B cell (primary cell): Measurements from ENCODE around the gene NT5DC4. TPM values are rescaled to one million over a fixed set of nuclear protein-coding genes. Genes with fewer than 3 reads are reported as not detected.
A peak's percentile ranks its signal among the peaks of the same experiment; 100 is the strongest.

Source experiments
- ATAC-seq: fragments of 200-7000 bp; cut with Tn5 transposase; one replicate; pipeline ENCODE4 v1.10.0; 2021; ENCODE audit warnings: low read depth, mild to moderate bottlenecking, moderate number of reproducible peaks, moderate library complexity
- CTCF ChIA-PET: fragments of 350-600 bp; sonication (Branson Sonifier 250); formaldehyde crosslinking; loops from one replicate; lab custom pipeline; 2021; ENCODE audit warnings: antibody characterized with exemption, inconsistent platforms; lab: Charles Lee
- POLR2A ChIA-PET: fragments of 350-600 bp; sonication (Branson Sonifier 250); formaldehyde crosslinking; loops from one replicate; lab custom pipeline; 2021; ENCODE audit warnings: antibody characterized with exemption; lab: Charles Lee
- DNase-seq: peaks from one replicate; pipeline ENCODE4 v3.0.0; 2013
- H2AFZ ChIP-seq: 2 replicates; pipeline ENCODE4 v1.6.1; 2012; ENCODE audit warnings: mild to moderate bottlenecking, low read depth, low read length; ENCODE audit not compliant: insufficient read depth, poor library complexity, severe bottlenecking
- H3K27ac ChIP-seq, 2 donors: 1 replicate in 1 of 2; 2 replicates in 1 of 2; pipeline ENCODE4 v1.5.1; 2012 to 2013; ENCODE audit warnings: low read length in 2 of 2, mild to moderate bottlenecking in 2 of 2, moderate library complexity in 1 of 2
- H3K27me3 ChIP-seq, 4 experiments: fragments of 200-600 bp in 1 of 4; sonication (generic) in 1 of 4; replicated peaks in 1 of 4; 1 replicate in 2 of 4; 2 replicates in 2 of 4; pipeline versions ENCODE4 v1.6.1 to v1.7.0; 2013 to 2016; ENCODE audit warnings: low read length in 3 of 4, mild to moderate bottlenecking in 2 of 4, mixed read lengths in 1 of 4, moderate library complexity in 1 of 4; ENCODE audit not compliant: insufficient read depth in 4 of 4, control insufficient read depth in 3 of 4; ENCODE audit errors: control extremely low read depth in 1 of 4
- H3K36me3 ChIP-seq, 2 experiments: replicated peaks in 1 of 2; 1 replicate in 1 of 2; 2 replicates in 1 of 2; pipeline versions ENCODE4 v1.6.1 to v1.7.1; 2013; ENCODE audit warnings: low read length in 1 of 2; ENCODE audit not compliant: insufficient read depth in 2 of 2, control insufficient read depth in 1 of 2; ENCODE audit errors: control extremely low read depth in 1 of 2, extremely low read depth in 1 of 2
- H3K4me1 ChIP-seq, 2 donors: fragments of 200-600 bp in 1 of 2; sonication (generic) in 1 of 2; 1 replicate in 1 of 2; 2 replicates in 1 of 2; pipeline versions ENCODE4 v1.5.1 to v1.6.1; 2013 to 2017; ENCODE audit warnings: low read length in 2 of 2; ENCODE audit not compliant: control insufficient read depth in 2 of 2, insufficient read depth in 2 of 2
- H3K4me2 ChIP-seq: replicated peaks from 2 replicates; pipeline ENCODE3; 2012; ENCODE audit warnings: mild to moderate bottlenecking, low read depth, low read length; ENCODE audit not compliant: poor library complexity, severe bottlenecking
- H3K4me3 ChIP-seq, 5 experiments: fragments of 200-600 bp in 1 of 5; sonication (generic) in 1 of 5; 1 replicate in 3 of 5; 2 replicates in 2 of 5; pipeline versions ENCODE4 v1.5.1 to v1.7.0; 2011 to 2016; ENCODE audit warnings: low read length in 4 of 5, mild to moderate bottlenecking in 4 of 5, low read depth in 2 of 5, control low read depth in 1 of 5, moderate library complexity in 1 of 5; ENCODE audit not compliant: insufficient read depth in 1 of 5; ENCODE audit errors: control extremely low read depth in 1 of 5, extremely low read depth in 1 of 5
- H3K79me2 ChIP-seq: fragments of 200-600 bp; sonication (generic); one replicate; pipeline ENCODE4 v1.6.0; 2016; ENCODE audit warnings: low read length; ENCODE audit not compliant: control insufficient read depth, insufficient read depth
- H3K9ac ChIP-seq: fragments of 200-600 bp; sonication (generic); 2 replicates; pipeline ENCODE4 v1.6.1; 2017; ENCODE audit warnings: mild to moderate bottlenecking, low read length, moderate library complexity
- H3K9me3 ChIP-seq, 3 donors: one replicate each; pipeline versions ENCODE4 v1.6.1 to v1.7.1; 2013; ENCODE audit warnings: low read length in 2 of 3; ENCODE audit not compliant: control insufficient read depth in 2 of 3, insufficient read depth in 1 of 3; ENCODE audit errors: control extremely low read depth in 1 of 3
- H4K20me1 ChIP-seq: 2 replicates; pipeline ENCODE4 v1.6.0; 2012; ENCODE audit warnings: mild to moderate bottlenecking, low read length; ENCODE audit not compliant: insufficient read depth, control insufficient read depth, poor library complexity, severe bottlenecking
- H3K27ac Mint-ChIP-seq: one replicate; pipeline ENCODE4 v1.8.0; 2021; ENCODE audit warnings: mixed read lengths
- H3K27me3 Mint-ChIP-seq: one replicate; pipeline ENCODE4 v1.8.0; 2021; ENCODE audit warnings: mixed read lengths
- H3K4me1 Mint-ChIP-seq: one replicate; pipeline ENCODE4 v1.8.0; 2021; ENCODE audit warnings: mixed read lengths
- H3K4me3 Mint-ChIP-seq: one replicate; pipeline ENCODE4 v1.8.0; 2021; ENCODE audit warnings: mixed read lengths
- H3K9me3 Mint-ChIP-seq: one replicate; pipeline ENCODE4 v1.8.0; 2022; ENCODE audit warnings: mixed read lengths; ENCODE audit not compliant: insufficient read depth
- CTCF ChIP-seq: fragments of 200-600 bp; IDR thresholded peaks from one replicate; pipeline ENCODE4 v1.8.0; 2022; ENCODE audit warnings: antibody characterized with exemption, mild to moderate bottlenecking
- EZH2 ChIP-seq: IDR thresholded peaks from 2 replicates; pipeline ENCODE4 v1.6.1; 2012; ENCODE audit warnings: borderline replicate concordance, low read depth, mild to moderate bottlenecking, moderate library complexity, low read length; ENCODE audit not compliant: insufficient read depth, poor library complexity, severe bottlenecking
- WGBS: methylation state at CpG from one replicate; pipeline ENCODE4 v1.1.5; 2013; ENCODE audit warnings: missing lambda C conversion rate; ENCODE audit not compliant: insufficient coverage; 5-methylcytosine and 5-hydroxymethylcytosine counted together
- intact Hi-C: fragments of 100-400 bp; cut with micrococcal nuclease; formaldehyde crosslinking; loops from one replicate; pipeline ENCODE4 v1.10.0; 2022
- polyA plus RNA-seq: library from polyadenylated mRNA; depleted of rRNA; stranded (reverse); fragments of >200 nt; gene quantifications from 2 replicates; pipeline ENCODE4 v1.2.3, GENCODE V29; 2012
- total RNA-seq, 2 donors: library from RNA; stranded (reverse); fragments of 120-200 nt in 1 of 2; gene quantifications; 1 replicate in 1 of 2; 2 replicates in 1 of 2; pipeline versions ENCODE4 v1.2.3 to v1.2.4, GENCODE V29; 2013 to 2022

NT5DC4 gene
- total and polyA plus RNA-seq, 2 donors (not counting 1 experiment from before 2014, with no cell fraction given), result 2.0 TPM; not detected in 1

- peak overlapping the region; percentile 75 for H3K4me3 Mint-ChIP-seq
- Histone ChIP-seq H3K79me2 (no peaks in the 10 kb centered on the region), H3K4me2 (peak overlapping the region; percentile 57), H4K20me1 (no peaks in the 10 kb centered on the region), H3K27ac (peak overlapping the region; percentile 62 to 70), H3K4me1 (peaks cover 33 to 38% of the 10 kb centered on the region in 2 donors), H3K36me3 (no peaks in the 10 kb centered on the region), H3K9ac (peak overlapping the region; percentile 32), H3K9me3 (no peaks in the 10 kb centered on the region), H2AFZ (no peak overlapping the region), H3K27me3 (no peaks in the 10 kb centered on the region), H3K4me3 (peak overlapping the region in 1 of 5 experiments; percentile 13)
- peak; percentile 71 for ATAC-seq
- ChIA-PET CTCF (interaction anchor here (1.2 to 4.6 kb wide), 6 partner anchors 9 to 73 kb away, joined by 3 to 24 read pairs (median 5); partner anchors contain the start of gene SLC20A1), POLR2A (interaction anchor here (0.7 to 1.0 kb wide), 4 partner anchors 9 to 72 kb away, joined by 3 to 10 read pairs (median 4); no protein-coding TSS in a partner anchor)
- intact Hi-C loops, result no loop called here
- no peaks in the 10 kb centered on the region for H3K27me3 Mint-ChIP-seq
- no CpG with 5 or more reads among the region's 3 CpGs for WGBS
- peak overlapping the region; percentile 89 for H3K27ac Mint-ChIP-seq
- DNase-seq, result peak; percentile 71
- peaks cover 43% of the 10 kb centered on the region for H3K4me1 Mint-ChIP-seq
- H3K9me3 Mint-ChIP-seq, result no peaks in the 10 kb centered on the region
- TF ChIP-seq EZH2, result no peak
- TF ChIP-seq CTCF, result no peak
These were observed 20.7 kb upstream of the NT5DC4 start for GRCh38 chr2:112699984-112700667.

- peak overlapping the region; percentile 62 to 70 for H3K27ac ChIP-seq
These were observed 19.8 kb upstream of the NT5DC4 start for GRCh38 chr2:112701052-112701451.

More at GRCh38 chr2:112701052-112701451, 19.8 kb upstream of the NT5DC4 start:
- ChIA-PET CTCF (interaction anchor here (1.0 to 4.6 kb wide), 6 partner anchors 10 to 74 kb away, joined by 3 to 24 read pairs (median 3); partner anchors contain the start of gene SLC20A1), POLR2A (no interaction called here)
- peaks cover 52% of the 10 kb centered on the region for H3K4me1 Mint-ChIP-seq
- Histone ChIP-seq H3K9ac (no peak overlapping the region), H3K4me2 (peak overlapping the region; percentile 57), H3K79me2 (no peaks in the 10 kb centered on the region), H2AFZ (no peak overlapping the region), H4K20me1 (no peaks in the 10 kb centered on the region), H3K4me1 (peaks cover 40 to 48% of the 10 kb centered on the region in 2 donors), H3K27me3 (no peaks in the 10 kb centered on the region), H3K9me3 (no peaks in the 10 kb centered on the region), H3K4me3 (no peak overlapping the region), H3K36me3 (no peaks in the 10 kb centered on the region)
- intact Hi-C loops, result no loop called here
- no peaks in the 10 kb centered on the region for H3K27me3 Mint-ChIP-seq
- H3K27ac Mint-ChIP-seq, result peak overlapping the region; percentile 50
- DNase-seq (peak; percentile 44), ATAC-seq (peak; percentile 35)
- H3K4me3 Mint-ChIP-seq, result peak overlapping the region; percentile 21
- TF ChIP-seq CTCF (no peak), EZH2 (no peak)
- WGBS, result 17% methylated on average over 5 of the region's 8 CpGs
- no peaks in the 10 kb centered on the region for H3K9me3 Mint-ChIP-seq
